OCI-LY3 (cell line): ENCODE data around the gene IRF1.

ENCODE experiments used
- H2AFZ ChIP-seq: fragments of 200-600, 300-600 bp; shearing (Covaris generic); 2 replicates; pipeline ENCODE4 v1.6.0; 2014; ENCODE audit warnings: antibody characterized with exemption, low read depth, low read length
- H3K27ac ChIP-seq: fragments of 200-600, 300-600 bp; sonication (generic); 2 replicates; pipeline ENCODE4 v1.5.1; 2014; ENCODE audit warnings: mild to moderate bottlenecking, low read length, moderate library complexity, mixed read lengths
- H3K27me3 ChIP-seq: fragments of 200-600, 300-600 bp; sonication (generic); 2 replicates; pipeline ENCODE4 v1.6.1; 2014; ENCODE audit warnings: low read depth, low read length, mixed read lengths
- H3K36me3 ChIP-seq: fragments of 200-600, 300-600 bp; sonication (generic); replicated peaks from 2 replicates; pipeline ENCODE3; 2014; ENCODE audit warnings: low read depth, low read length, mixed read lengths
- H3K4me1 ChIP-seq: fragments of 300-600, 200-600 bp; sonication (generic); 2 replicates; pipeline ENCODE4 v1.6.1; 2014; ENCODE audit warnings: low read length, mixed read lengths
- H3K4me2 ChIP-seq: fragments of 200-600, 300-600 bp; sonication (generic); 2 replicates; pipeline ENCODE4 v1.6.1; 2014; ENCODE audit warnings: low read length, mixed read lengths
- H3K4me3 ChIP-seq: fragments of 300-600, 200-600 bp; sonication (generic); 2 replicates; pipeline ENCODE4 v1.5.1; 2014; ENCODE audit warnings: antibody characterized with exemption, mild to moderate bottlenecking, low read length, moderate library complexity
- H3K79me2 ChIP-seq: fragments of 300-600, 200-600 bp; shearing (Covaris generic); 2 replicates; pipeline ENCODE4 v1.6.1; 2014; ENCODE audit warnings: mild to moderate bottlenecking, low read length, mixed read lengths
- H3K9ac ChIP-seq: fragments of 300-600, 200-600 bp; shearing (Covaris generic); 2 replicates; pipeline ENCODE4 v1.6.0; 2014; ENCODE audit warnings: mild to moderate bottlenecking, low read length, moderate library complexity
- H3K9me3 ChIP-seq: fragments of 200-600, 300-600 bp; shearing (Covaris generic); 2 replicates; pipeline ENCODE4 v1.6.1; 2014; ENCODE audit warnings: low read length, mixed read lengths; ENCODE audit not compliant: insufficient read depth
- H4K20me1 ChIP-seq: fragments of 200-600, 300-600 bp; sonication (generic); 2 replicates; pipeline ENCODE4 v1.6.1; 2016; ENCODE audit warnings: low read length, mixed read lengths; ENCODE audit not compliant: insufficient read depth
- CTCF ChIP-seq: fragments of 200-600, 300-600 bp; sonication (generic); IDR thresholded peaks from 2 replicates; pipeline ENCODE4 v1.5.1; 2014; ENCODE audit warnings: antibody characterized with exemption, low read length, low read depth
- EZH2phosphoT487 ChIP-seq: fragments of 200-600 bp; shearing (Covaris generic); IDR thresholded peaks from 2 replicates; pipeline ENCODE4 v1.6.1; 2018; ENCODE audit warnings: antibody characterized with exemption, mixed run types, low read depth

Gene IRF1

GRCh38 chr5:132472431-132472830, 18.1 kb downstream of the IRF1 start:
- TF ChIP-seq EZH2phosphoT487: no peak
- TF ChIP-seq CTCF: no peak
- Histone ChIP-seq H3K36me3 (no peaks in the 10 kb centered on the region), H3K27me3 (no peaks in the 10 kb centered on the region), H4K20me1 (no peaks in the 10 kb centered on the region), H3K4me3 (no peak overlapping the region), H3K4me1 (peaks cover 7% of the 10 kb centered on the region), H3K9me3 (no peaks in the 10 kb centered on the region), H3K4me2 (no peak overlapping the region), H3K79me2 (no peaks in the 10 kb centered on the region), H2AFZ (no peak overlapping the region), H3K27ac (no peak overlapping the region), H3K9ac (no peak overlapping the region)

- Histone ChIP-seq H3K9me3 (no peaks in the 10 kb centered on the region), H3K4me3 (no peak overlapping the region), H3K27ac (no peak overlapping the region), H3K27me3 (no peaks in the 10 kb centered on the region), H3K79me2 (no peaks in the 10 kb centered on the region), H3K4me1 (peaks cover 11% of the 10 kb centered on the region), H2AFZ (no peak overlapping the region), H3K9ac (no peak overlapping the region), H3K36me3 (no peaks in the 10 kb centered on the region), H4K20me1 (no peaks in the 10 kb centered on the region), H3K4me2 (no peak overlapping the region)
- TF ChIP-seq CTCF (no peak), EZH2phosphoT487 (no peak)
These were observed 18.6 kb downstream of the IRF1 start for GRCh38 chr5:132471944-132472343.

- Histone ChIP-seq H4K20me1 (no peaks in the 10 kb centered on the region), H3K4me2 (no peak overlapping the region), H3K9me3 (no peaks in the 10 kb centered on the region), H3K79me2 (no peaks in the 10 kb centered on the region), H3K36me3 (no peaks in the 10 kb centered on the region), H3K27me3 (no peaks in the 10 kb centered on the region), H2AFZ (no peak overlapping the region), H3K4me1 (peaks cover 18% of the 10 kb centered on the region), H3K4me3 (no peak overlapping the region), H3K27ac (no peak overlapping the region), H3K9ac (no peak overlapping the region)
- TF ChIP-seq EZH2phosphoT487 (no peak), CTCF (no peak)
These were observed 19.2 kb downstream of the IRF1 start for GRCh38 chr5:132471151-132471907.

- Histone ChIP-seq H4K20me1 (no peaks in the 10 kb centered on the region), H3K9me3 (no peaks in the 10 kb centered on the region), H3K9ac (no peak overlapping the region), H3K4me3 (no peak overlapping the region), H3K79me2 (no peaks in the 10 kb centered on the region), H3K4me1 (peaks cover 23% of the 10 kb centered on the region), H3K27ac (no peak overlapping the region), H2AFZ (no peak overlapping the region), H3K36me3 (no peaks in the 10 kb centered on the region), H3K4me2 (no peak overlapping the region), H3K27me3 (no peaks in the 10 kb centered on the region)
- TF ChIP-seq EZH2phosphoT487 (no peak), CTCF (no peak)
These were observed 20.0 kb downstream of the IRF1 start for GRCh38 chr5:132470596-132470995.
